Neuronal stem cell (in vitro differentiated cells): ENCODE measurements around the gene RASGEF1C.

Experiments
- DNase-seq: peaks from one replicate; pipeline ENCODE4 v3.0.0-alpha.2; 2013; ENCODE audit warnings: low spot score
- H2AFZ ChIP-seq: one replicate; pipeline ENCODE4 v1.6.1; 2013; ENCODE audit warnings: mild to moderate bottlenecking, low read length, inconsistent platforms
- H2AK5ac ChIP-seq: 2 replicates; pipeline ENCODE4 v1.6.1; 2013; ENCODE audit warnings: low read depth, mild to moderate bottlenecking, inconsistent platforms, low read length, moderate library complexity, mixed read lengths
- H2BK120ac ChIP-seq: 2 replicates; pipeline ENCODE4 v1.6.1; 2013; ENCODE audit warnings: low read depth, mild to moderate bottlenecking, inconsistent platforms, low read length, moderate library complexity, mixed read lengths
- H2BK12ac ChIP-seq: one replicate; pipeline ENCODE4 v1.6.1; 2013; ENCODE audit warnings: low read length, inconsistent platforms
- H2BK15ac ChIP-seq: 2 replicates; pipeline ENCODE4 v1.6.1; 2013; ENCODE audit warnings: mild to moderate bottlenecking, low read length, inconsistent platforms, mixed read lengths
- H2BK5ac ChIP-seq: one replicate; pipeline ENCODE4 v1.6.1; 2013; ENCODE audit warnings: inconsistent platforms, mild to moderate bottlenecking, low read length, moderate library complexity
- H3K14ac ChIP-seq: one replicate; pipeline ENCODE4 v1.6.1; 2013; ENCODE audit warnings: low read length, inconsistent platforms
- H3K18ac ChIP-seq: 2 replicates; pipeline ENCODE4 v1.6.1; 2013; ENCODE audit warnings: low read length, inconsistent platforms
- H3K23ac ChIP-seq: 2 replicates; pipeline ENCODE4 v1.6.1; 2013; ENCODE audit warnings: low read depth, mild to moderate bottlenecking, mixed read lengths, low read length, inconsistent platforms; ENCODE audit not compliant: poor library complexity
- H3K27ac ChIP-seq: replicated peaks from 3 replicates; pipeline ENCODE4 v1.5.1; 2013; ENCODE audit warnings: low read length, inconsistent platforms
- H3K27me3 ChIP-seq, 3 experiments: 2 replicates each; pipeline ENCODE4 v1.6.1; 2013; ENCODE audit warnings: low read length in 3 of 3, mild to moderate bottlenecking in 2 of 3, inconsistent platforms in 1 of 3, low read depth in 1 of 3, mixed read lengths in 1 of 3, moderate library complexity in 1 of 3; ENCODE audit not compliant: control insufficient read depth in 3 of 3, insufficient read depth in 3 of 3
- H3K36me3 ChIP-seq, 2 donors: replicated peaks in 1 of 2; 2 replicates each; pipeline ENCODE4 v1.6.1; 2013; ENCODE audit warnings: low read length in 2 of 2; ENCODE audit not compliant: control insufficient read depth in 2 of 2, insufficient read depth in 2 of 2
- H3K4ac ChIP-seq: 2 replicates; pipeline ENCODE4 v1.6.1; 2013; ENCODE audit warnings: inconsistent platforms, mild to moderate bottlenecking, low read length, moderate library complexity
- H3K4me1 ChIP-seq, 2 donors: 1 replicate in 1 of 2; 2 replicates in 1 of 2; pipeline ENCODE4 v1.6.1; 2013; ENCODE audit warnings: low read length in 2 of 2, low read depth in 1 of 2; ENCODE audit not compliant: control insufficient read depth in 2 of 2, insufficient read depth in 1 of 2
- H3K4me2 ChIP-seq: one replicate; pipeline ENCODE4 v1.6.1; 2013; ENCODE audit warnings: mild to moderate bottlenecking, low read length, inconsistent platforms; ENCODE audit not compliant: insufficient read depth, poor library complexity, severe bottlenecking
- H3K4me3 ChIP-seq, 2 donors: 2 replicates each; pipeline ENCODE4 v1.5.1; 2013; ENCODE audit warnings: low read length in 2 of 2, mild to moderate bottlenecking in 2 of 2, inconsistent platforms in 1 of 2, moderate library complexity in 1 of 2
- H3K79me1 ChIP-seq: one replicate; pipeline ENCODE4 v1.6.1; 2013; ENCODE audit warnings: low read depth, mild to moderate bottlenecking, inconsistent platforms, low read length, moderate library complexity
- H3K9ac ChIP-seq: one replicate; pipeline ENCODE4 v1.6.1; 2013; ENCODE audit warnings: mild to moderate bottlenecking, low read depth, low read length, inconsistent platforms; ENCODE audit not compliant: poor library complexity
- H3K9me3 ChIP-seq, 2 donors: replicated peaks in 1 of 2; 2 replicates each; pipeline versions ENCODE3 to v1.6.1; 2013; ENCODE audit warnings: low read length in 2 of 2, mild to moderate bottlenecking in 2 of 2, inconsistent platforms in 1 of 2, low read depth in 1 of 2, mixed read lengths in 1 of 2, moderate library complexity in 1 of 2; ENCODE audit not compliant: control insufficient read depth in 2 of 2, insufficient read depth in 1 of 2
- H4K8ac ChIP-seq: one replicate; pipeline ENCODE4 v1.6.1; 2013; ENCODE audit warnings: low read depth, mild to moderate bottlenecking, inconsistent platforms, low read length, moderate library complexity
- H4K91ac ChIP-seq: one replicate; pipeline ENCODE4 v1.6.1; 2013; ENCODE audit warnings: low read length, low read depth, mild to moderate bottlenecking, inconsistent platforms; ENCODE audit not compliant: poor library complexity
- WGBS, 2 donors: extraction: QIAGEN DNeasy Blood & Tissue Kit; methylation state at CpG; one replicate each; pipeline ENCODE4 v1.1.7; 2013; ENCODE audit warnings: missing lambda C conversion rate in 2 of 2, mixed read lengths in 1 of 2; ENCODE audit not compliant: insufficient read length in 2 of 2, insufficient replicate concordance in 1 of 2; ENCODE audit errors: extremely low coverage in 2 of 2; 5-methylcytosine and 5-hydroxymethylcytosine counted together

Gene RASGEF1C

GRCh38 chr5:180222056-180222455, 13.0 kb upstream of the RASGEF1C start:
- Histone ChIP-seq H2BK15ac (no peak overlapping the region), H2BK5ac (no peak overlapping the region), H3K23ac (no peak overlapping the region), H3K4me1 (no peaks in the 10 kb centered on the region), H3K4me3 (no peak overlapping the region), H3K4ac (no peak overlapping the region), H3K27me3 (no peaks in the 10 kb centered on the region), H3K4me2 (no peak overlapping the region), H4K91ac (no peak overlapping the region), H4K8ac (no peak overlapping the region), H3K18ac (no peak overlapping the region), H2AK5ac (no peak overlapping the region), H3K36me3 (no peaks in the 10 kb centered on the region), H3K79me1 (no peaks in the 10 kb centered on the region), H2AFZ (no peak overlapping the region), H2BK120ac (no peak overlapping the region), H3K9ac (peak overlapping the region; percentile 25), H2BK12ac (no peak overlapping the region), H3K9me3 (peaks cover 9 to 23% of the 10 kb centered on the region in 2 donors), H3K27ac (no peak overlapping the region), H3K14ac (no peak overlapping the region)
- no CpG with 5 or more reads among the region's 11 CpGs for WGBS, 2 donors
- no peak for DNase-seq

GRCh38 chr5:180217797-180218196, 8.8 kb upstream of the RASGEF1C start:
- peaks cover 8 to 24% of the 10 kb centered on the region in 2 donors for H3K9me3 ChIP-seq
- H2BK120ac ChIP-seq = no peak overlapping the region
- H3K79me1 ChIP-seq = peaks cover 5% of the 10 kb centered on the region
- no peak overlapping the region for H3K18ac ChIP-seq
- H3K4me1 ChIP-seq = peaks cover 0 to 4% of the 10 kb centered on the region in 2 donors
- no peak overlapping the region for H4K91ac ChIP-seq
- H3K4me2 ChIP-seq = no peak overlapping the region
- DNase-seq = no peak
- no peak overlapping the region for H2AK5ac ChIP-seq
- H3K14ac ChIP-seq = no peak overlapping the region
- no peak overlapping the region for H3K9ac ChIP-seq
- H3K27ac ChIP-seq = no peak overlapping the region
- no peak overlapping the region for H4K8ac ChIP-seq
- no peak overlapping the region for H2BK5ac ChIP-seq
- H3K36me3 ChIP-seq = peaks cover 0 to 2% of the 10 kb centered on the region in 2 donors
- H3K4ac ChIP-seq = no peak overlapping the region
- no peak overlapping the region for H2BK15ac ChIP-seq
- peaks cover 0 to 4% (median 0%) of the 10 kb centered on the region in 3 experiments for H3K27me3 ChIP-seq
- H2BK12ac ChIP-seq = no peak overlapping the region
- no peak overlapping the region for H2AFZ ChIP-seq
- no peak overlapping the region for H3K23ac ChIP-seq
- no CpG with 5 or more reads among the region's 5 CpGs for WGBS, 2 donors
- H3K4me3 ChIP-seq = no peak overlapping the region

- WGBS, 2 donors = no CpG with 5 or more reads among the region's 15 CpGs
- peaks cover 0 to 4% (median 0%) of the 10 kb centered on the region in 3 experiments for H3K27me3 ChIP-seq
Measured at GRCh38 chr5:180216646-180217171, 7.7 kb upstream of the RASGEF1C start.

GRCh38 chr5:180215783-180216630, 7.0 kb upstream of the RASGEF1C start:
- Histone ChIP-seq H4K8ac (no peak overlapping the region), H3K18ac (no peak overlapping the region), H3K4ac (peak overlapping the region; percentile 13), H3K4me1 (peaks cover 0 to 4% of the 10 kb centered on the region in 2 donors), H4K91ac (no peak overlapping the region), H3K4me3 (no peak overlapping the region), H3K14ac (no peak overlapping the region), H2BK120ac (no peak overlapping the region), H3K23ac (peak overlapping the region; percentile 40), H3K4me2 (no peak overlapping the region), H3K79me1 (peaks cover 5% of the 10 kb centered on the region), H2AFZ (no peak overlapping the region), H2BK15ac (no peak overlapping the region), H3K9ac (no peak overlapping the region), H2BK5ac (no peak overlapping the region), H2AK5ac (no peak overlapping the region), H3K27me3 (peaks cover 0 to 4% (median 3%) of the 10 kb centered on the region in 3 experiments), H3K27ac (no peak overlapping the region), H2BK12ac (no peak overlapping the region), H3K9me3 (peaks cover 8 to 16% of the 10 kb centered on the region in 2 donors), H3K36me3 (peaks cover 0 to 2% of the 10 kb centered on the region in 2 donors)
- no CpG with 5 or more reads among the region's 34 CpGs for WGBS, 2 donors
- DNase-seq = no peak

More at GRCh38 chr5:180216646-180217171, 7.7 kb upstream of the RASGEF1C start:
- H3K23ac ChIP-seq = no peak overlapping the region
- no peak overlapping the region for H3K18ac ChIP-seq
- no peak overlapping the region for H4K91ac ChIP-seq
- H2BK5ac ChIP-seq = no peak overlapping the region
- H3K4ac ChIP-seq = no peak overlapping the region
- no peak overlapping the region for H3K14ac ChIP-seq
- H3K27ac ChIP-seq = no peak overlapping the region
- DNase-seq = no peak
- H3K4me3 ChIP-seq = no peak overlapping the region
- peaks cover 8 to 16% of the 10 kb centered on the region in 2 donors for H3K9me3 ChIP-seq
- peaks cover 0 to 4% of the 10 kb centered on the region in 2 donors for H3K4me1 ChIP-seq
- no peak overlapping the region for H2BK12ac ChIP-seq
- no peak overlapping the region for H4K8ac ChIP-seq
- no peak overlapping the region for H2BK15ac ChIP-seq
- H3K79me1 ChIP-seq = peaks cover 5% of the 10 kb centered on the region
- H3K9ac ChIP-seq = no peak overlapping the region
- no peak overlapping the region for H3K4me2 ChIP-seq
- H3K36me3 ChIP-seq = peaks cover 0 to 2% of the 10 kb centered on the region in 2 donors
- no peak overlapping the region for H2BK120ac ChIP-seq
- no peak overlapping the region for H2AK5ac ChIP-seq
- no peak overlapping the region for H2AFZ ChIP-seq
